ENCODE measurements around the gene BATF2. TPM values are rescaled to one million over a fixed set of nuclear protein-coding genes. Genes with fewer than 3 reads are reported as not detected.
A peak's percentile ranks its signal among the peaks of the same experiment; 100 is the strongest.

The BATF2 gene
- total and polyA plus RNA-seq, 9 of the 15 experiments (the other 6 are each of a cell fraction or from before 2014, with no cell fraction given), result 1.7 to 8.9 (median 6.4) TPM

DNA sequence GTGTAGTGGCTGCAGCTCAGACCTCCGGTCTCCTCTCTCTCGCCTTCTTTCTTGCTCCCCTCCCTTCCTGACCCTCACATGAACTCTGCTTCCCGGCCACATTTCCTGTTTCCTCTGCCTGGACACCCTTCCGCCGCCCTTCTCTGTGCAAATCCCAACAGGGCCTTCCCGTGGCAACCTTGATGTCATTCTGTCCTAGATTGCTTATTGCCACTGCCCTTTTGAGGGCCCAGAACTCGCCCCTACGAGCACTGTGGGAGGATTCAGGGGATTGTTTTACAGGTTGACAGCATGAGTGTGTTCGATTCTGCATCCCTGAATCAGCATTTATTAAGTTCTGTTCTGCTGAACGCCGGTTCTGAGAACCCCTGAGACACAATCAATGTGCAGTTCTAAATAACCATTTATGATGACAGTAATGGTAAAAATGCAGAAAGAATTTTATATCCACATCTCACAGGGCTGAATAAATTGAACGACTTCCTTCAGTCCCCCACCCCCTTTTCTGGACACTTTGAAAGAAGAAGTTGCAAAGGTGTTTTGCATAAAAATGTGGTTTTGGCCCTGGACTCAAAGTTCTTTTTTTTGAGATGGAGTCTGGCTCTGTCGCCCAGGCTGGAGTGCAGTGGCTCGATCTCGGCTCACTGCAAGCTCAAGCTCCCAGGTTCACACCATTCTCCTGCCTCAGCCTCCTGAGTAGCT is 6.4 kb downstream of the BATF2 start:
- no peaks in the 10 kb centered on the region for H3K36me3 ChIP-seq (ENCODE audit: control insufficient read depth, insufficient read depth, low read length)
- ChIA-PET CTCF (ENCODE audit: low intra/inter-chr PET ratio) (no interaction called here), POLR2A (interaction anchor here (0.7 kb wide), 1 partner anchor 156 kb away, joined by 3 read pairs; no protein-coding TSS in a partner anchor)
- FAIRE-seq, result peak; percentile 79
- no peaks in the 10 kb centered on the region for H4K20me1 ChIP-seq (replicated peaks; ENCODE audit: control insufficient read depth, insufficient read depth, low read length)
- intact Hi-C loops (cut with micrococcal nuclease) (no loop called here), in situ Hi-C loops (cut with MboI) (no loop called here)
- H3K27ac ChIP-seq (ENCODE audit: extremely low read depth, low read depth, low read length), result peak overlapping the region; percentile 64
- H3K79me2 ChIP-seq (ENCODE audit: control insufficient read depth, insufficient read depth, low read length), result no peaks in the 10 kb centered on the region
- peak overlapping the region; percentile 42 to 85; a peak in 3 of 4 replicates for H3K9ac ChIP-seq (ENCODE audit: insufficient read depth in 1 of 2, low read depth in 2 of 2, low read length in 2 of 2)
- no peaks in the 10 kb centered on the region for H3K9me1 ChIP-seq (ENCODE audit: control insufficient read depth, insufficient read depth, low read length)
- BruUV-seq (replicated peaks), result no TSS peak
- H2AFZ ChIP-seq (ENCODE audit: low read depth, low read length), result peak overlapping the region; percentile 89
- H3K4me3 ChIP-seq, result peak overlapping the region; percentile 14; the same call in 1 of the 2 replicates
- H3K27me3 ChIP-seq (ENCODE audit: control insufficient read depth in 2 of 2, insufficient read depth in 2 of 2, low read length in 2 of 2), result no peaks in the 10 kb centered on the region
- ATAC-seq, result peak; percentile 87
- H3K4me2 ChIP-seq (ENCODE audit: insufficient read depth, low read length), result peak overlapping the region; percentile 69
- H3K9me3 ChIP-seq (replicated peaks; ENCODE audit: control insufficient read depth, insufficient read depth, low read depth, low read length), result no peaks in the 10 kb centered on the region
- 20% methylated on average over 15 of the region's 15 CpGs for WGBS (ENCODE audit: insufficient coverage, low coverage, missing lambda C conversion rate)
- H3K4me1 ChIP-seq (replicated peaks in 1 of 2; ENCODE audit: control insufficient read depth in 2 of 2, insufficient read depth in 2 of 2, low read length in 2 of 2), result peaks cover 7 to 25% of the 10 kb centered on the region in 2 experiments; a peak in 3 of 5 replicates
- DNase-seq (ENCODE audit: extremely low read depth in 1 of 4, low spot score in 3 of 4), result peak in 2 of 4 experiments; percentile 54 to 81
- TF ChIP-seq PRPF4 (IDR thresholded peaks at IDR 0.05; ENCODE audit: insufficient read depth, low read depth, low read length, poor library complexity, severe bottlenecking) (no peak), ELF2 (CRISPR knock-in tag; IDR thresholded peaks at IDR 0.05) (no peak), NFE2 (IDR thresholded peaks at IDR 0.05; ENCODE audit: low read depth) (0 out of 2 replicates have a peak, but pooled peaks have one; percentile 32), ZFX (CRISPR knock-in tag; IDR thresholded peaks at IDR 0.05) (0 out of 2 replicates have a peak, but pooled peaks have one; percentile 17), MAFG (tag; conservative IDR thresholded peaks at IDR 0.05) (peak; percentile 83), HSF4 (CRISPR knock-in tag; IDR thresholded peaks at IDR 0.05; ENCODE audit: borderline replicate concordance) (no peak), PHF20 (IDR thresholded peaks at IDR 0.05; ENCODE audit: partially characterized antibody) (peak; percentile 60), TRIM24 (IDR thresholded peaks at IDR 0.05) (no peak), MYC (IDR thresholded peaks at IDR 0.05; ENCODE audit: low read depth, low read length) (peak; percentile 24; the same call in 1 of the 2 replicates), MYC (CRISPR knock-in tag; IDR thresholded peaks at IDR 0.05; ENCODE audit: borderline replicate concordance, low read depth) (no peak), ZNF133 (CRISPR knock-in tag; IDR thresholded peaks at IDR 0.05) (no peak), KAT7 (CRISPR knock-in tag; IDR thresholded peaks at IDR 0.05; ENCODE audit: borderline replicate concordance) (no peak), FOXK2 (conservative IDR thresholded peaks at IDR 0.05 in 1 of 2, IDR thresholded peaks at IDR 0.05 in 1 of 2; ENCODE audit: low read depth in 2 of 2) (peak in 1 of 2 experiments; percentile 41; a peak in 1 of 4 replicates), MAFF (IDR thresholded peaks at IDR 0.05; ENCODE audit: low read length) (peak; percentile 78), ARID1B (IDR thresholded peaks at IDR 0.05) (peak; percentile 20; the same call in 1 of the 2 replicates)
- TF ChIP-seq, protein P1, sequence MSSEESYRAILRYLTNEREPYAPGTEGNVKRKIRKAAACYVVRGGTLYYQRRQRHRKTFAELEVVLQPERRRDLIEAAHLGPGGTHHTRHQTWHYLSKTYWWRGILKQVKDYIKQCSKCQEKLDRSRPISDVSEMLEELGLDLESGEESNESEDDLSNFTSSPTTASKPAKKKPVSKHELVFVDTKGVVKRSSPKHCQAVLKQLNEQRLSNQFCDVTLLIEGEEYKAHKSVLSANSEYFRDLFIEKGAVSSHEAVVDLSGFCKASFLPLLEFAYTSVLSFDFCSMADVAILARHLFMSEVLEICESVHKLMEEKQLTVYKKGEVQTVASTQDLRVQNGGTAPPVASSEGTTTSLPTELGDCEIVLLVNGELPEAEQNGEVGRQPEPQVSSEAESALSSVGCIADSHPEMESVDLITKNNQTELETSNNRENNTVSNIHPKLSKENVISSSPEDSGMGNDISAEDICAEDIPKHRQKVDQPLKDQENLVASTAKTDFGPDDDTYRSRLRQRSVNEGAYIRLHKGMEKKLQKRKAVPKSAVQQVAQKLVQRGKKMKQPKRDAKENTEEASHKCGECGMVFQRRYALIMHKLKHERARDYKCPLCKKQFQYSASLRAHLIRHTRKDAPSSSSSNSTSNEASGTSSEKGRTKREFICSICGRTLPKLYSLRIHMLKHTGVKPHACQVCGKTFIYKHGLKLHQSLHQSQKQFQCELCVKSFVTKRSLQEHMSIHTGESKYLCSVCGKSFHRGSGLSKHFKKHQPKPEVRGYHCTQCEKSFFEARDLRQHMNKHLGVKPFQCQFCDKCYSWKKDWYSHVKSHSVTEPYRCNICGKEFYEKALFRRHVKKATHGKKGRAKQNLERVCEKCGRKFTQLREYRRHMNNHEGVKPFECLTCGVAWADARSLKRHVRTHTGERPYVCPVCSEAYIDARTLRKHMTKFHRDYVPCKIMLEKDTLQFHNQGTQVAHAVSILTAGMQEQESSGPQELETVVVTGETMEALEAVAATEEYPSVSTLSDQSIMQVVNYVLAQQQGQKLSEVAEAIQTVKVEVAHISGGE (CRISPR knock-in tag; IDR thresholded peaks at IDR 0.05), result peak in 1 of 3 experiments; percentile 73; a peak in 1 of 6 replicates
